Activated naive CD4-positive, alpha-beta T cell (primary cell): ENCODE measurements around the gene DUSP10.

Experiments
- DNase-seq, 4 experiments: peaks; one replicate each; lab custom pipeline; 2025; lab: John Stamatoyannopoulos, UW

Gene DUSP10

GRCh38 chr1:221696027-221696426 is 45.9 kb downstream of the DUSP10 start:
- no peak for DNase-seq

- no peak for DNase-seq
Measured at GRCh38 chr1:221695301-221695700, 46.6 kb downstream of the DUSP10 start.

- DNase-seq, result no peak
Measured at GRCh38 chr1:221694109-221694508, 47.8 kb downstream of the DUSP10 start.

GRCh38 chr1:221693087-221693486 is 48.8 kb downstream of the DUSP10 start:
- DNase-seq, result no peak

- DNase-seq, result no peak
Measured at GRCh38 chr1:221692643-221693042, 49.2 kb downstream of the DUSP10 start.

- DNase-seq, result no peak
Measured at GRCh38 chr1:221691261-221691660, 50.6 kb downstream of the DUSP10 start.

- no peak for DNase-seq
Measured at GRCh38 chr1:221690858-221691257, 51.0 kb downstream of the DUSP10 start.

- no peak for DNase-seq
Measured at GRCh38 chr1:221689138-221689537, 52.8 kb downstream of the DUSP10 start.

GRCh38 chr1:221688488-221688843 is 53.4 kb downstream of the DUSP10 start:
- no peak for DNase-seq

- DNase-seq, result no peak
Measured at GRCh38 chr1:221687836-221688487, 53.9 kb downstream of the DUSP10 start.

GRCh38 chr1:221683681-221684080 is 58.2 kb downstream of the DUSP10 start:
- no peak for DNase-seq

GRCh38 chr1:221680085-221680484 is 61.8 kb downstream of the DUSP10 start:
- no peak for DNase-seq

- DNase-seq, result no peak
Measured at GRCh38 chr1:221678014-221678413, 63.9 kb downstream of the DUSP10 start.

- no peak for DNase-seq
Measured at GRCh38 chr1:221675880-221676800, 65.7 kb downstream of the DUSP10 start.

GRCh38 chr1:221672965-221673364 is 68.9 kb downstream of the DUSP10 start:
- no peak for DNase-seq

GRCh38 chr1:221672239-221672645 is 69.6 kb downstream of the DUSP10 start:
- DNase-seq, result no peak

GRCh38 chr1:221670081-221670480 is 71.8 kb downstream of the DUSP10 start:
- no peak for DNase-seq

- no peak for DNase-seq
Measured at GRCh38 chr1:221669441-221669840, 72.4 kb downstream of the DUSP10 start.

GRCh38 chr1:221667504-221667903 is 74.4 kb downstream of the DUSP10 start:
- DNase-seq, result no peak

- no peak for DNase-seq
Measured at GRCh38 chr1:221664253-221664652, 77.6 kb downstream of the DUSP10 start.

GRCh38 chr1:221663321-221663720 is 78.6 kb downstream of the DUSP10 start:
- DNase-seq, result no peak

- DNase-seq, result no peak
Measured at GRCh38 chr1:221655766-221656305, 86.1 kb downstream of the DUSP10 start.
